Kasumi-1 (cell line): Measurements from ENCODE around the gene MAGEA2.
"Not testable (repeated sequence)": the region's sequence is repeated elsewhere in the genome, so short reads cannot be mapped to it uniquely, and the experiment has no call there.

Experiments used
- DNase-seq, 2 experiments: peaks; one replicate each; lab custom pipeline; 2025; lab: John Stamatoyannopoulos, UW

Gene MAGEA2, protein sequence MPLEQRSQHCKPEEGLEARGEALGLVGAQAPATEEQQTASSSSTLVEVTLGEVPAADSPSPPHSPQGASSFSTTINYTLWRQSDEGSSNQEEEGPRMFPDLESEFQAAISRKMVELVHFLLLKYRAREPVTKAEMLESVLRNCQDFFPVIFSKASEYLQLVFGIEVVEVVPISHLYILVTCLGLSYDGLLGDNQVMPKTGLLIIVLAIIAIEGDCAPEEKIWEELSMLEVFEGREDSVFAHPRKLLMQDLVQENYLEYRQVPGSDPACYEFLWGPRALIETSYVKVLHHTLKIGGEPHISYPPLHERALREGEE

DNA sequence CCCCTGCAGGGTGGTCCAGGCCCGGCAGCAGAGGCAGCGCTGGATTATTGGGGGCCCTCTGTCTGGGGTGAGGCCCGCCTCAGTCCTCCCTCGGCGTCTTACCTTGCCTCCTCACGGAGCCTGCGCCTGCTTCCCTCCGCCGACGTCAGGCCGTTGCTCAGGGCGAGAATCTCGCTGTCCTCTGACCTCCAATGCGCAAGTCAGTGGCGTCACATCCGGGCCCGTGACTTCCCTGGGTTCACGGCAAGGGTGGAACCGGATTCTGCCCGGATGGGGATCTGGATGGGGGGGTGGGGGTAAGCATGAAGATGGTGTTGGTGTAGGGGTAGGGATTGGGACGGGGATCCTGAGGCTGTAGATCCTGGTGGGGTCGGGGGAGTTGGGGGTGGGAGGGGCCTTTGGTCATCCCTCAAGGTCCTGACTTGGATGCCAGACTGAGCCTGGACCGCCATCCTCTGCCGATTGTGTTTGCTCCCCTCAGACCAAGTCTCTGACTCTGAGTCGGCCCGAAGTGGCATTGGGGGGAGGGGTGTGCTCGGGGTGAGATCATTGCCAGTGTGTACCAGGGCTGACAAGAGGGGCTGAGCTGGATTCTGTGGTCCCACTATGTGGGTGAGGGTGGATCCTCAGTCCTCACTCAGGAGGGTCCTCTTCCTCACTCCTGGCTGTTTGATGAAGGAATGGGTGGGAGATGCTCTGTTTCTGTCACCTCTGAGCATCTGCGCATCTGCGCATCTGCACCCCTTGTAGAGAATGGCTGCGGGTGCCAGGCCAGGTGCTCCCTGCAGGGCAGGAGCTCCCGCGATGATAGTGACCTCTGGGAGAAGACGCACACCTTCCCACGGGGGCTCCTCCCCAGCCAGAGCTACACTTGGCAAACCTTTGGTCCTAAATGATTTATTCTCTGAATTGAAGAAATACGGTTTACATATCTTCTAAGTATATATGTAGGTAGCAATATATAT is at the start of gene MAGEA2:
TSS of gene MAGEA2 (minus strand) at position 157 of the 965 bp plus-strand sequence. CDS start 2,479 bp downstream, outside the sequence.
- DNase-seq: not testable (repeated sequence)

DNA sequence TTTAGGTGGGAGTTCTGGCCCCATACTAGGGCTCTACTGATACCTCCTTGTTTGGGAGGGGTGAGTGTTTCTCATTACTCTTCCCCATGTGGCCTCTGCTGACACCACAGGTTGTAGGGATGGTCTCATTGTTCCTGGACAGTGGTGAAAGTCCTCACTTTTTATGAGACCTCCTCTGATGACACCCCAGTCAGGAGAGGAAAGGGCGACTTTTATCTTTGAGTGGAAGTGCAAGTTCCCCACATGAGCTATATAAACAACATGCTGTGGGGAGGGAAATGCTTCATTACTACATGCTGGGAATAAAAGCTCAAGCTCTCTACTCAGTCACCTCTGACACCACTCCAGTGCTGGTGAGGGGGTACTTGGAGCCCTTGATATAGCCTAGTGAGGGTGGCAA is 45.3 kb upstream of the MAGEA2 start:
- DNase-seq: no peak

DNA sequence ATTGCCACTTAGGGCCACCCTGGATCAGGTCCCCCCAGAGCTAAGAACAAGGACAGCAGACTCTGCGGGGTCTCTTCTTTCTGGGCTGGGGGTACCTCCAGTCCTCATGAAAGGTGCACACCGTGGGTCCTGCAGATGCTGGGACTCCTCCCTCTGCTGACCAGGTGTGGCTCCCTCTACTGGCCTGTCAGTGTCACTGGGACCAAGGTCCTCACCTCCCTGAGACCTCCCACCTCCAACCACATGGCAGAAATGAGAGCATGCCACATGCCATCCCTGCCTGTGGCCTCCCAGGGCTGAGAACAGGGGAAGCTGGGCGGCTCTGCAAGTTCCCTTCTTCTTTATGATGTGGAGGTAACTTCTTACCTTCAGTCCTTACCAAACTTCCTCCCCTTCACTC is 33.4 kb upstream of the MAGEA2 start:
- not testable (repeated sequence) for DNase-seq

DNA sequence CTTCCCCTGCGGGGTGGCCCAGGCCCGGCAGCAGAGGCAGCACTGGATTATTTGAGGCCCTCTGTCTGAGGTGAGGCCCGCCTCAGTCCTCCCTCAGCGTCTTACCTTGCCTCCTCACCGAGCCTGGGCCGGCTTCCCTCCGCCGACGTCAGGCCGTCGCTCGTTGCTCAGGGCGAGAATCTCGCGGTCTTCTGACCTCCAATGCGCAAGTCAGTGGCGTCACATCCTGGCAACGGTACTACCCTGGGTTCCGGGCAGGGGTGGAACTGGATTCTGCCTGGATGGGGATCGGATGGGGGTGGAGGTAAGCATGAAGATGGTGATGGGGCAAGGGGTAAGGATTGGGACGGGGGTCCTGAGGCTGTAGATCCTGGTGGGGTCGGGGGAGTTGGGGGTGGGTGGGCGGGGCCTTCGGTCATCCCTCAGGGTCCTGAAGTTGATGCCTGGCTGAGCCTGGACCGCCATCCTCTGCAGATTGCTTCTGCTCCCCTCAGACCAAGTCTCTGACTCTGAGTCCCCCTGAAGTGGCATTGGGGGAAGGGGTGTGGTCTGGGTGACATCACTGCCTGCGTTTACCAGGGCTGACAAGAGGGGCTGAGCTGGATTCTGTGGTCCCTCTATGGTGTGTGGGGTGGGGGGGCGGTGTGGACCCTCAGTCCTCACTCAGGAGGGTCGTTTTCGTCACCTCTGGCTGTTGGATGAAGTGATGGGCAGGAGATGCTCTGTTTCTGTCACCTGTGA is 16.1 kb upstream of the MAGEA2 start, which contains the start of gene MAGEA6:
TSS of gene MAGEA6 (minus strand) at position 141 of the 741 bp plus-strand sequence. CDS start 2,039 bp downstream, outside the sequence.
- DNase-seq: not testable (repeated sequence)

DNA sequence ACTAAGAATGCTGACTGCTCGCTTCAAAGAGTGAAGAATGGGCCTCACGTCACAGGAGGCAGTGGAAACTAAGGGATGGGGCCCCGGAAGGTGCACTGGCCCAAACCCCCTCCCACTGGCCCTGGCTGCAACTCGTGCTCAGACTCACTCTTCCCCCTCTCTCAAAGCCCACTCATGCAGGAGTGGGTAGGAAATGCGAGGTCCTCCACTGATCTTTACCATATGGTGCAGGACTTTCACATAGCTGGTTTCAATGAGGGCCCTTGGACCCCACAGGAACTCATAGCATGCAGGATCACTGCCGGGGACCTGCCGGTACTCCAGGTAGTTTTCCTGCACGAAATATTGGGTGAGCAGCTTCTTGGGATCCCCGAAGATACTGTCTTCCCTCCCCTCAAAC is 12.9 kb upstream of the MAGEA2 start:
- DNase-seq: not testable (repeated sequence)

DNA sequence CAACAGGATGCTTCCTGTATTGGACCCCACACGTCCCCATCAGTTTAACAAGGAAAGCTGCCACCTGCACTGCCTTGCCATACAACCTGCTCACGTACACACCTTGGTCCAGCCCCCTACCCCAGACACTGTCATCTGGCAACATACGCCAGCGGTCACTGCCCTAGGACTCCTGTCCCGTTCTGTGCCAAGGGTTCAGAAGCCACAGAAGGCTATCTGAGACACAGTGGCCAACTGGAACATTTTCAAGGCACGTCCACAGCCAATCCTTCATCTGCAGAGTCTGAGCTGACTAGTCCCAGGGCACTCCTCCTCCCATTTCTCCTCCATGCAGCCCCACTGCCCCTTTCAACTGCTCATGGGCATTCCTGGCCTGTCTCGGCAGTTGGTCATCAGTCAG is 7.9 kb upstream of the MAGEA2 start:
- DNase-seq: not testable (repeated sequence)

DNA sequence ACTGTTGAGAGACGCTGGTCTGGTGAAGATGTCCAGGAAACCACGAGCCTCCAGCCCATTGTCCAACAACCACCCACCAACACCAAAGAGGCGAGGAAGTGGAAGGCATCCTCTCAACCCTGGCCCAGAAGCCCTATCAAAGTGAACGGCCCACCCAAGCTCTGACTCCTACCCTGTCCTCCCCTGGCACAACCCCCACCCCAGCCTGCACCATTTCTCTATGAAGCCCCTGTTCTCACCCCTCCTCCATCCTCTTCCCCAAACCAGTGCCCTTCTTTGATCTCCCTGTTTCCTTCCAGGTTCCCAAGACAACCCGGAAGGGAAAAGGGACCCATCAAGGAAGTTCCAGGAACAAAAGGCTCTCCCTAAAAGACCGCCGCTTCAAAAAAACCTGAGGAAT is 5.9 kb upstream of the MAGEA2 start:
- not testable (repeated sequence) for DNase-seq

DNA sequence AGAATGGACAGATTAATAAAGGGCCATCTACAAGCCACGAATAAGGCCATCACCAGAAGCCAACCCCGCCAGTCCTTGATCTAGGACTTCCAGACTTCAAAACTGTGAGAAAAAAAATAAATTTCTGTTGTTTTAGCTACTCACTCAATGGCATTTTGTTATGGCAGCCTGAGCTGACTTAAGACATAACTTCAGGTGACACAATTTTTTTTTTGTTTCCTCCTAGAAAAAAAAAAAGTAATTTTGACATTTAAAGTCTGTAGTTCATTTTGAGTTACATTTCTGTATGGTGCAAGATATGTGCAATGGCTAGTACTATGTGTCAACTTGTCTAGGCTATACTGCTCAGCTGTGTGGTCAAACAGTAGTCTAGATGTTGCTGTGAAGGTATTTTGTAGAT is 5.3 kb upstream of the MAGEA2 start, which contains the start of gene CSAG3:
TSS of gene CSAG3 (plus strand) at position 301 of the 400 bp plus-strand sequence.
- not testable (repeated sequence) for DNase-seq

DNA sequence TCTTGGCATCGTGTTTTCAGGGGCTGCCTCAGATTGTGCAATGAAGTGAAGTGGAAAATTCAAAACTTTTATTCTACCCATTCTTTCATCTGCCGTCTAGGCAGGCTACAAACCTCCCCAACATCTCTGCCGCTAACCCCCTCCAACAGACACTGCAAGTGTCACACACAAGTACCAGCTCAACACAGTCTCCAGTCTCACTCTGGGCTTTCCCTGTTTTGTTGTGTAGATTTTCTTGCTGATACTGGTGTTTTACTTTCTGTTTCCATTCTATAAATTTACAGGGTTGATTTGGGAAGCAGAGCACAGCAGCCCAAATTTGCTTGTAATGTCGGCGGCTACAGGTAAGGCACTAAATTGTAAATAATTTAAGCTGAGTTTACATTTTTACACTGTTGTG is 1.2 kb upstream of the MAGEA2 start:
- not testable (repeated sequence) for DNase-seq

DNA sequence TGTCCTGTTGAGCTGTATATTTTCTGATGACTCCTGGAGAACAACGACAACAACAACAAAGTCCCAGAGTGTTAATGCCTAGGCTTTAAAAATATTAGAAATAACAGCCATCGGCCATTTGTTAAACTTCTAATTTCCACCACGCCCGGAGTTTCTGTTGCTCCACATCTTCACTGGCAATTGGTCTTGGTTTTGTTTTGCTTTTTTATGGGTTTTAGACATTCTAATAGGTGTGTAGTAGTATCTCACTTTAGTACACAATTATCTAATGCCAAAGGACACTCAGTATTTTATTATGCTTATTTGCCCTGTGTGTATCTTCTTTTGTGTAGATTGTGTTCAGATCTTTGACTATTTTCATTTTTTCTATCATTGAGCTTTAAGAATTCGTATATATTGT is 15.1 kb downstream of the MAGEA2 start:
- no peak for DNase-seq

DNA sequence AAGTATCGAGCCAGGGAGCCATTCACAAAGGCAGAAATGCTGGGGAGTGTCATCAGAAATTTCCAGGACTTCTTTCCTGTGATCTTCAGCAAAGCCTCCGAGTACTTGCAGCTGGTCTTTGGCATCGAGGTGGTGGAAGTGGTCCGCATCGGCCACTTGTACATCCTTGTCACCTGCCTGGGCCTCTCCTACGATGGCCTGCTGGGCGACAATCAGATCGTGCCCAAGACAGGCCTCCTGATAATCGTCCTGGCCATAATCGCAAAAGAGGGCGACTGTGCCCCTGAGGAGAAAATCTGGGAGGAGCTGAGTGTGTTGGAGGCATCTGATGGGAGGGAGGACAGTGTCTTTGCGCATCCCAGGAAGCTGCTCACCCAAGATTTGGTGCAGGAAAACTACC is 17.1 kb downstream of the MAGEA2 start:
- DNase-seq: not testable (repeated sequence)

DNA sequence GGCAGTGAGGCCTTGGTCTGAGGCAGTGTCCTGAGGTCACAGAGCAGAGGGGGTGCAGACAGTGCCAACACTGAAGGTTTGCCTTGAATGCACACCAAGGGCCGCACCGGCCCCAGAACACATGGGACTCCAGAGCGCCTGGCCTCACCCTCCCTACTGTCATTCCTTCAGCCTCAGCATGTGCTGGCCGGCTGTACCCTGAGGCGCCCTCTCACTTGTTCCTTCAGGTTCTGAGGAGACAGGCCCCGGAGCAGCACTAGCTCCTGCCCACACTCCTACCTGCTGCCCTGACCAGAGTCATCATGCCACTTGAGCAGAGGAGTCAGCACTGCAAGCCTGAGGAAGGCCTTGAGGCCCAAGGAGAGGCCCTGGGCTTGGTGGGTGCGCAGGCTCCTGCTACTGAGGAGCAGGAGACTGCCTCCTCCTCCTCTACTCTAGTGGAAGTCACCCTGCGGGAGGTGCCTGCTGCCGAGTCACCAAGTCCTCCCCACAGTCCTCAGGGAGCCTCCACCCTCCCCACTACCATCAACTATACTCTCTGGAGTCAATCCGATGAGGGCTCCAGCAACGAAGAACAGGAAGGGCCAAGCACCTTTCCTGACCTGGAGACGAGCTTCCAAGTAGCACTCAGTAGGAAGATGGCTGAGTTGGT is 17.7 kb downstream of the MAGEA2 start:
- DNase-seq: no peak

DNA sequence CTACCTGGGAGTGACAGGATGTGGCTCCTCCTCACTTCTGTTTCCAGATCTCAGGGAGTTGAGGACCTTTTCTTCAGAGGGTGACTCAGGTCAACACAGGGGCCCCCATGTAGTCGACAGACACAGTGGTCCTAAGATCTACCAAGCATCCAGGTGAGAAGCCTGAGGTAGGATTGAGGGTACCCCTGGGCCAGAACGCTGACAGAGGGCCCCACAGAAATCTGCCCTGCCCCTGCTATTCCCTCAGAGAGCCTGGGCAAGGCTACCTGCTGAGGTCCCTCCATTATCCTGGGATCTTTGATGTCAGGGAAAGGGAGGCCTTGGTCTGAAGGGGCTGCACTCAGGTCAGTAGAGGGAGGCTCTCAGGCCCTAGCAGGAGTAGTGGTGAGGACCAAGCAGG is 18.5 kb downstream of the MAGEA2 start:
- no peak for DNase-seq

DNA sequence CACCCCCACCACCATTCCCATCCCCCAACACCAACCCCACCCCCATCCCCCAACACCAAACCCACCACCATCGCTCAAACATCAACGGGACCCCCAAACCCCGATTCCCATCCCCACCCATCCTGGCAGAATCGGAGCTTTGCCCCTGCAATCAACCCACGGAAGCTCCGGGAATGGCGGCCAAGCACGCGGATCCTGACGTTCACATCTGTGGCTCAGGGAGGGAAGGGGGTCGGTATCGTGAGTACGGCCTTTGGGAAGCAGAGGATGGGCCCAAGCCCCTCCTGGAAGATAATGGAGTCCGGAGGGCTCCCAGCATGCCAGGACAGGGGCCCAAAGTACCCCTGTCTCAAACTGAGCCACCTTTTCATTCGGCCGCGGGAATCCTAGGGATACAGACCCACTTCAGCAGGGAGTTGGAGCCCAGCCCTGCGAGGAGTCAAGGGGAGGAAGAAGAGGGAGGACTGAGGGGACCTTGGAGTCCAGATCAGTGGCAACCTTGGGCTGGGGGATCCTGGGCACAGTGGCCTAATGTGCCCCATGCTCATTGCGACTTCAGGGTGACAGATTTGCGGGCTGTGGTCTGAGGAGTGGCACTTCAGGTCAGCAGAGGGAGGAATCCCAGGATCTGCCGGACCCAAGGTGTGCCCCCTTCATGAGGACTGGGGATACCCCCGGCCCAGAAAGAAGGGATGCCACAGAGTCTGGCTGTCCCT is 19.3 kb downstream of the MAGEA2 start:
- not testable (repeated sequence) for DNase-seq

DNA sequence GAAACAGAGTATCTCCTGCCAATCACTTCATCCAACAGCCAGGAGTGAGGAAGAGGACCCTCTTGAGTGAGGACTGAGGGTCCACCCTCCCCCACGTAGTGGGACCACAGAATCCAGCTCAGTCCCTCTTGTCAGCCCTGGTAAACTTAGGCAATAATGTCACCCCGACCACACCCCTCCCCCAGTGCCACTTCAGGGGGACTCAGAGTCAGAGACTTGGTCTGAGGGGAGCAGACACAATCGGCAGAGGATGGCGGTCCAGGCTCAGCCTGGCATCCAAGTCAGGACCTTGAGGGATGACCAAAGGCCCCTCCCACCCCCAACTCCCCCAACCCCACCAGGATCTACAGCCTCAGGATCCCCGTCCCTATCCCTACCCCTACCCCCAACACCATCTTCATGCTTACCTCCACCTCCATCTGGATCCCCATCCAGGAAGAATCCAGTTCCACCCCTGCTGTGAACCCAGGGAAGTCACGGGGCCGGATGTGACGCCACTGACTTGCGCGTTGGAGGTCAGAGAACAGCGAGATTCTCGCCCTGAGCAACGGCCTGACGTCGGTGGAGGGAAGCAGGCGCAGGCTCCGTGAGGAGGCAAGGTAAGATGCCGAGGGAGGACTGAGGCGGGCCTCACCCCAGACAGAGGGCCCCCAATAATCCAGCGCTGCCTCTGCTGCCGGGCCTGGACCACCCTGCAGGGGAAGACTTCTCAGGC is 20.2 kb downstream of the MAGEA2 start, which contains the start of the genes CSAG1 and MAGEA12:
TSS of gene CSAG1 (minus strand) at position 461 of the 715 bp plus-strand sequence. CDS start 1,261 bp downstream, outside the sequence.
TSS of gene MAGEA12 (plus strand) at position 497 of the 715 bp plus-strand sequence. CDS start 2,405 bp downstream, outside the sequence.
- no peak for DNase-seq

DNA sequence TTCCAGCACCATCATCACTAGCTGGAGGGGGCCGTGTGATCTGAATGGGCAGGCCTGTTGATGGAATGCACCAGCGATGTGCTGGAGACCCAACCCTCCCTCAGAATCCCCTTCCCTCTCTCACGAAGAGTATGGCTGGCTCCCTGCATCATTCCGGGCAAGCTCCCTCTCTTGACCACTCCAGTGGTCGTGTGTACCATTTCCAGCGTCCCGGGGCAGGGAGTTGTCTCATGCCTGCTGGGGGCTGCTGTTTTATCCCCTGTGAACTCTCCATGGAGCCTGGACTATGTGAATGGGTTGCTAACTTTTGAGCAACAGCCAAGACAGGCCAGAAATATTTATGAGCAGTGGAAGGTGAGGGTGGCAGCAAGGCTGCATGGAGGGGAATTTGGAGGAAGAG is 28.2 kb downstream of the MAGEA2 start:
- DNase-seq: no peak

DNA sequence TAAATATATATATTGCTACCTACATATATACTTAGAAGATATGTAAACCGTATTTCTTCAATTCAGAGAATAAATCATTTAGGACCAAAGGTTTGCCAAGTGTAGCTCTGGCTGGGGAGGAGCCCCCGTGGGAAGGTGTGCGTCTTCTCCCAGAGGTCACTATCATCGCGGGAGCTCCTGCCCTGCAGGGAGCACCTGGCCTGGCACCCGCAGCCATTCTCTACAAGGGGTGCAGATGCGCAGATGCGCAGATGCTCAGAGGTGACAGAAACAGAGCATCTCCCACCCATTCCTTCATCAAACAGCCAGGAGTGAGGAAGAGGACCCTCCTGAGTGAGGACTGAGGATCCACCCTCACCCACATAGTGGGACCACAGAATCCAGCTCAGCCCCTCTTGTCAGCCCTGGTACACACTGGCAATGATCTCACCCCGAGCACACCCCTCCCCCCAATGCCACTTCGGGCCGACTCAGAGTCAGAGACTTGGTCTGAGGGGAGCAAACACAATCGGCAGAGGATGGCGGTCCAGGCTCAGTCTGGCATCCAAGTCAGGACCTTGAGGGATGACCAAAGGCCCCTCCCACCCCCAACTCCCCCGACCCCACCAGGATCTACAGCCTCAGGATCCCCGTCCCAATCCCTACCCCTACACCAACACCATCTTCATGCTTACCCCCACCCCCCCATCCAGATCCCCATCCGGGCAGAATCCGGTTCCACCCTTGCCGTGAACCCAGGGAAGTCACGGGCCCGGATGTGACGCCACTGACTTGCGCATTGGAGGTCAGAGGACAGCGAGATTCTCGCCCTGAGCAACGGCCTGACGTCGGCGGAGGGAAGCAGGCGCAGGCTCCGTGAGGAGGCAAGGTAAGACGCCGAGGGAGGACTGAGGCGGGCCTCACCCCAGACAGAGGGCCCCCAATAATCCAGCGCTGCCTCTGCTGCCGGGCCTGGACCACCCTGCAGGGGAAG is 39.5 kb downstream of the MAGEA2 start, which contains the start of gene MAGEA2B:
TSS of gene MAGEA2B (plus strand) at position 814 of the 973 bp plus-strand sequence. CDS start 2,479 bp downstream, outside the sequence.
- DNase-seq: not testable (repeated sequence)

DNA sequence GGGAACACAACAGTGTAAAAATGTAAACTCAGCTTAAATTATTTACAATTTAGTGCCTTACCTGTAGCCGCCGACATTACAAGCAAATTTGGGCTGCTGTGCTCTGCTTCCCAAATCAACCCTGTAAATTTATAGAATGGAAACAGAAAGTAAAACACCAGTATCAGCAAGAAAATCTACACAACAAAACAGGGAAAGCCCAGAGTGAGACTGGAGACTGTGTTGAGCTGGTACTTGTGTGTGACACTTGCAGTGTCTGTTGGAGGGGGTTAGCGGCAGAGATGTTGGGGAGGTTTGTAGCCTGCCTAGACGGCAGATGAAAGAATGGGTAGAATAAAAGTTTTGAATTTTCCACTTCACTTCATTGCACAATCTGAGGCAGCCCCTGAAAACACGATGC is 40.4 kb downstream of the MAGEA2 start:
- DNase-seq: not testable (repeated sequence)
